OCI-M2 (cell line): Measurements from ENCODE around the gene ACAD10.
"Not testable (repeated sequence)": the region's sequence is repeated elsewhere in the genome, so short reads cannot be mapped to it uniquely, and the experiment has no call there.

Experiments
- DNase-seq: peaks from one replicate; lab custom pipeline; 2025; ENCODE audit not compliant: unreplicated experiment; lab: John Stamatoyannopoulos, UW

Gene ACAD10

GRCh38 chr12:111685811-111686573 lies at the start of gene ACAD10, which contains the start of gene BRAP:
ACAD10 (plus strand) TSS chr12:111686053; CDS start chr12:111692710, 6,657 bp downstream.
BRAP (minus strand) TSS chr12:111685956; CDS start chr12:111685792, 164 bp downstream.
- peak; percentile 40 for DNase-seq

- DNase-seq: peak; percentile 34
These were observed 49.5 kb upstream of the ACAD10 start for GRCh38 chr12:111636209-111636945.

DNA sequence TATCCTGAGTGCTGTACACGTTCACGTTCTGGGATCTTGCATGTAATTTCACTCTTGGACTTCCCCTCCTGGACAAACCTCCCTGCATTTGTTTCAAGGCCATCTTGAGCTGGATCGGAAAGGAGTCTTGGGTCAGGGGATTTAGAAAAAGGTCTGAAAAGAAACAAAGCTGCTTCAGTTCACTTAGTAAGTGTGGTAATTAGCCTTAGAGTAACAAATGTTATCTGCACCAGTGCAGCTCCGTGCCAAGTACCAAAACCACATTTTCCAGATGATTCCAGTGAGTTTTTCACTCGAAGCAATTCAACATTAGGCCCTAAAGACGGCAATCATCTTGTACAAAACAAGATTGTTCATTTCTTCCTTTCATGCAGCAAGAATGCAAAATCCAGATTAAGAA lies 47.3 kb upstream of the ACAD10 start:
- DNase-seq: no peak

- no peak for DNase-seq
These were observed 45.3 kb upstream of the ACAD10 start for GRCh38 chr12:111640506-111640905.

GRCh38 chr12:111642681-111643426 lies 43.0 kb upstream of the ACAD10 start:
- no peak for DNase-seq

DNA sequence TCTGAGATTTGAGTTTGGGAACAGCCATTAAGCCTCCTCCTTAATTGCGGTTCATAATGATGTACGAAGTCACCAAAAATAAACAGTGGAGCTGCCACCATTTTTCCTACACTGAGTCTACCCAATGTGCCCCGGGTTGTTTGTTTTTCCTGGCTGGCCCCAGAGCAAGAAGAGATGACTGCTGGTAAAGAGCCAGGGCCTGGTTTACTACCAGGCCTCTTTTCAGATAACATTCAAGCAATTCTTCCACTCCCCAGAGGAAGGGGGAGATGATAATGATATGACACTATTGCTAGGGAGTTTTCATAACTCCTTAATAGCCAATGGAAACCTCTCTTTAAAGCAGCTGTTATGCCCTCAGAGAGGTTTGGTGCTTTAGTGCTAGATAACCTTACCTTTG lies 42.4 kb upstream of the ACAD10 start:
- DNase-seq: no peak

- no peak for DNase-seq
These were observed 40.4 kb upstream of the ACAD10 start for GRCh38 chr12:111645433-111645832.

GRCh38 chr12:111650912-111651311 lies 34.9 kb upstream of the ACAD10 start:
- no peak for DNase-seq

DNA sequence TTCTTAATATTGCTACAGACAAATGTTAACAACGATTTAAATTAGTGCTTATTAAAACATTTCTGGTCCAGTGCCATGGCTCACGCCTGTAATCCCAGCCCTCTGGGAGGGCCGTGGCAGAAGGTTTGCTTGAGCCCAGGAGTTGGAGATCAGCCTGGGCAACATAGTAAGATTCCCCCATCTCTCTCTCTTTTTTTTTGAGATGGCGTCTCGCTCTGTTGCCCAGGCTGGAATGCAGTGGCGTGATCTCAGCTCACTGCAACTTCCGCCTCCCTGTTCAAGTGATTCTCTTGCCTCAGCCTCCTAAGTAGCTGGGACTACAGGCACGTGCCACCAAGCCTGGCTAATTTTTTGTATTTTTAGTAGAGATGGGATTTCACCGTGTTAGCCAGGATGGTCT lies 33.3 kb upstream of the ACAD10 start:
- DNase-seq: not testable (repeated sequence)

DNA sequence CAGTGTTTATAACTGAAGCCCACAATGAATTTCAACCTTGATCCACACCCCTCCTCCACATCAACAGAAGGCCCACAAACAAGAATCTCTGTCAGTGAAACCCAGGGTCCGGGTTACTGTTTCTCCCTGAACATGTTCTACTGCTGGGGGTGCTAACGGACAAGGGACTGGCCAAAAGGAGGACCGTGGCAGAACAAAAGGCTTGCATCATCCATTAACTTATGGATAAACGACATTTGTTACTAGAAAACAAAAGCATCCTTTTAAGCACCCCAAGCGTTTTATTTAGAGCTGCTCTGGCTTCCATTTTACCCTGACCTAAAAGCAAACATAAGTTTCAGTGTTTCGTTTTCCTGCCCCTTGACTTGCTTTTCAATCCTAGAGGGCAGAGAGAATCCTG lies 32.3 kb upstream of the ACAD10 start:
- no peak for DNase-seq

DNA sequence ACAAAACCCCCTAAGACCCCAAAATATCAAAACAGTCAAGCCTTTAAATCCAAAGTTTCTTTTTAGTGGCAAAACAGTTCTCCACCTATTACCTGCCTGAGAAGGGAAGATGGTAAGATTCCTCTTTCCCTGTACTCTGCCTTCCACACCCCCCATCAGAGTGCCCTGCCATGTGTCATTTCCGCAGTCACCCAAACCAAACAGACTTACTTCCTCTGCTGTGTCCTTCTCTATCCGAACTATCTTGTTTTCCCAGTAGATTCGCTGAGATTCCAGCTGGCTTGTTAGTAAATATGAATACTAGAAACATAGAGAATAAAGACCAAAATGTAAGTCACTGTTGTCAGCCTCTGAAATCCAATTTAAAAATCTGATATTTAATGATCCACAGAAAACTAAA lies 30.5 kb upstream of the ACAD10 start:
- DNase-seq: no peak

DNA sequence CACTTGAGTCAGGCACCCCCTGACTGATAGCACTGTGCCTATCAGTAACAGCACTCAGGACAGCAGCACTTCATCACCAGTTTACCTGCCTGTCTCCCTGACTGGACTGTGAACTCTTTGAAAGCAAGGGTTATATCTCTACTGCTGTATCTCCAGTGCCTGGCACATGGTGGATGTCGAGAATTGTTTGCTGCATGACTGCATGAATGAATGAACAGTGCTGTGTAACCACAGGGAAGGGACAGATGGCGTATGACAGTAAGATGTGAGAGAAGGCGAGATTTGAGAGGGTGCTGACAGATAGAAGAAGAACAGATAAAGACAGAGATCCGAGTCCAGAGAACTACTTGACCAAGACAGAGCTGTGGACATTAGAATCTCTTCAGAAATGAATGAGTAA lies 29.8 kb upstream of the ACAD10 start:
- DNase-seq: no peak

DNA sequence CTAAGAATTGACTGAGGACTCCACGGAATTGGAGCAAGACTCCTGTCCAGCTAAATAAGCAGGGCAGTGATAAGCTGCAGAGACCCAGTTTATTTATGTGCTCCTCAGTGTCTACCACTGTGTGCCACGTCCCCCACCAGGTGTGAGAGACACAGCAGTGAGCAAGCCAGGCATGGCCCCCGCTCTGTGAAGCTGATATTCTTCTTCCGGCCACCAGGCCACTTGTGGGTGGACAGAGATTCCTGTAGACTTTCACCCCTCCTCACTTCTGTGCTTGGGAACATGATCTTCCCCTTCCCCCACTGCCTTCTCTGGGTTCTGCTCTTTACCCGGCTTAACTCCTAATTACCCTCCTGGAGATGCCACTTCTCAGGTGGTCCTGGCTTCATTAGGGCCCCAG lies 21.4 kb upstream of the ACAD10 start:
- DNase-seq: no peak

- no peak for DNase-seq
These were observed 20.6 kb upstream of the ACAD10 start for GRCh38 chr12:111664961-111665865.

- no peak for DNase-seq
These were observed 13.0 kb upstream of the ACAD10 start for GRCh38 chr12:111672822-111673381.

GRCh38 chr12:111673503-111673902 lies 12.3 kb upstream of the ACAD10 start:
- no peak for DNase-seq

DNA sequence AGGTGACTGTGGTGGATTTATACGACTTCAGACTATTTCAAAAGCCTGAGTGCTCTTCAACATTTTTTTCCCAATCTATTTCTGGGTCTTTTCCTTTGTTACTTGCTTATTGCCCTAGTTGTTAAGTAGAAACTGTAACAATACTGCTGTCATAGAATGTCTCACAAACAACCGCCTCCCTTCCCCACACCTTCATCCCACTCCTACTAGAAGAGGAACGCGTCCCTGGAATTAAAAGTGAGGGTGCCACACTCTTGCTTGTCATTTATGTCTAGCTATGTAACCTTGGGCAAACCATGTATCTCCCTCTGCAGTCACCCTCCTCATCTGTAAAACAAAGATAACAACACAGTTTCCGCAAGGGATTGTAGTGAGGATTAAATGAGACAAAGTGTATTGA lies 8.7 kb upstream of the ACAD10 start:
- no peak for DNase-seq

DNA sequence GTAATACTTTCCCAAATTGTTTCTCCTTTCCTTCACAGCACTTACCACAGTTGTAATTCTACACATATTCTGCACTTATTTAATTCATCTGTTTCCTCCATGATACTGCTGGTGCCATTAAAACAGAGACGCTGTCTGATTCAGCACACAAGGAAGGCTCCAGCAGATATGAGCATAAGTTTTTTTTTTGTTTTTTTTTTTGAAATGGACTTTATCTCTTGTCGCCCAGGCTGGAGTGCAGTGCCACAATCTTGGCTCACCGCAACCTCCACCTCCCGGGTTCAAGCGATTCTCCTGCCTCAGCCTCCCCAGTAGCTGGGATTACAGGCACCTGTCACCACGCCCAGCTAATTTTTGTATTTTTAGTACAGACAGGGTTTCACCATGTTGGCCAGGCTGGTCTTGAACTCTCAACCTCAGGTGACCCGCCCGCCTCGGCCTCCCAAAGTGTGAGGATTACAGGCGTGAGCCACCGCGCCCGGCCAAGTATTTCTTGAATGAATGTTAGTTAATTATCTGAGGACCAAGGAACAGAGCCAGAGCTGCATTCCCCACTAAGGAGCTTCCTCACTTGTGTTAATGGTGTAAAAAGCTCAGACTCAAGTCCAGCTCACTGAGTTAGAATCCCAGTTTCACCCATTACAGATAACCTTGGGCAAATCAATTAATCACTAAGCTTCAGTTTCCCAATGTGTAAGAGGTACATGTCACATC lies 1.2 kb upstream of the ACAD10 start:
- DNase-seq: not testable (repeated sequence)

- no peak for DNase-seq
These were observed 487 bp upstream of the ACAD10 start for GRCh38 chr12:111685322-111685810.
